Nephron (organoid): ENCODE measurements around the gene GLDC.

Experiments used
- H3K27ac Mint-ChIP-seq, 3 experiments: 2 replicates each; pipeline ENCODE4 v1.8.0; 2020; ENCODE audit warnings: mixed read lengths in 3 of 3, mild to moderate bottlenecking in 2 of 3, moderate library complexity in 1 of 3
- H3K27me3 Mint-ChIP-seq: 2 replicates; pipeline ENCODE4 v1.8.0; 2021; ENCODE audit warnings: low read depth, mild to moderate bottlenecking, moderate library complexity, mixed read lengths
- H3K36me3 Mint-ChIP-seq: 2 replicates; pipeline ENCODE4 v1.8.0; 2020; ENCODE audit warnings: low read depth, mixed read lengths
- H3K4me1 Mint-ChIP-seq: 2 replicates; pipeline ENCODE4 v1.8.0; 2020; ENCODE audit warnings: mixed read lengths
- H3K4me3 Mint-ChIP-seq, 3 experiments: 2 replicates each; pipeline ENCODE4 v1.8.0; 2020; ENCODE audit warnings: mild to moderate bottlenecking in 3 of 3, mixed read lengths in 3 of 3, moderate library complexity in 2 of 3
- H3K9me3 Mint-ChIP-seq: 2 replicates; pipeline ENCODE4 v1.8.0; 2020; ENCODE audit warnings: mixed read lengths
- TF ChIP-seq, protein P1 (sequence below), 3 experiments: fragments of 200-600 bp; sonication (generic); IDR thresholded peaks; one replicate each; pipeline ENCODE4 v1.5.0; 2021; ENCODE audit warnings: antibody characterized with exemption in 3 of 3; ENCODE audit not compliant: unreplicated experiment in 3 of 3

GLDC gene

DNA sequence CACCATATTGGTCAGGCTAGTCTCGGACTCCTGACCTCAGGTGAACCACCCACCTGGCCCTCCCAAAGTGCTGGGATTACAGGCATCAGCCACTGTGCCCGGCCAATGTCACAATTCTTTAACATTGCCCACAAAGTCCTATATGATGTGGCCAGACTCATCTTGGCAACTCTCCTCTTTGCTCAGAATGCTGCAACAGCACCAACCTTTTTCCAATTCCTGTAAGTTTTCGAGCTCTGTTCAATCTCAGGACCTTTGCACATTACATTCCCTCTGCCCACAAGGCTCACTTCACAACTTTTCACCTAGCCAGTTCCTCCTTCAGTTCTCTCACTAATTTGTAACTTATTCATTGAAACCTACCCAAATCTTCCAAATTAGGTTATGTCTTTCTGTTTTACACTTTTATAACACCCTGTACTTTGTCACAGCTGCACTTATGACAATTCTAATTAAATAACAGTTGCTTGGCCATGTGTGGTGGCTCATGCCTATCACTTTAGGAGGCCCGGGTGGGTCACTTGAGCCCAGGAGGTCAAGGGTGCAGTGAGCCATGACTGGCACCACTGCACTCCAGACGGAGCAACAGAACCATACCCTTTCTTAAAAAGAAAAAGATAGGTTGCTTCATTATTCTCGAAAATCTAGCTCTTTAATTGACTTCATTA, 30.9 kb upstream of the GLDC start:
- no peaks in the 10 kb centered on the region for H3K36me3 Mint-ChIP-seq
- H3K9me3 Mint-ChIP-seq, result no peaks in the 10 kb centered on the region
- TF ChIP-seq, protein P1, sequence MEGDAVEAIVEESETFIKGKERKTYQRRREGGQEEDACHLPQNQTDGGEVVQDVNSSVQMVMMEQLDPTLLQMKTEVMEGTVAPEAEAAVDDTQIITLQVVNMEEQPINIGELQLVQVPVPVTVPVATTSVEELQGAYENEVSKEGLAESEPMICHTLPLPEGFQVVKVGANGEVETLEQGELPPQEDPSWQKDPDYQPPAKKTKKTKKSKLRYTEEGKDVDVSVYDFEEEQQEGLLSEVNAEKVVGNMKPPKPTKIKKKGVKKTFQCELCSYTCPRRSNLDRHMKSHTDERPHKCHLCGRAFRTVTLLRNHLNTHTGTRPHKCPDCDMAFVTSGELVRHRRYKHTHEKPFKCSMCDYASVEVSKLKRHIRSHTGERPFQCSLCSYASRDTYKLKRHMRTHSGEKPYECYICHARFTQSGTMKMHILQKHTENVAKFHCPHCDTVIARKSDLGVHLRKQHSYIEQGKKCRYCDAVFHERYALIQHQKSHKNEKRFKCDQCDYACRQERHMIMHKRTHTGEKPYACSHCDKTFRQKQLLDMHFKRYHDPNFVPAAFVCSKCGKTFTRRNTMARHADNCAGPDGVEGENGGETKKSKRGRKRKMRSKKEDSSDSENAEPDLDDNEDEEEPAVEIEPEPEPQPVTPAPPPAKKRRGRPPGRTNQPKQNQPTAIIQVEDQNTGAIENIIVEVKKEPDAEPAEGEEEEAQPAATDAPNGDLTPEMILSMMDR (IDR thresholded peaks at IDR 0.05; ENCODE audit: unreplicated experiment in 3 of 3), result no peak
- no peak overlapping the region for H3K4me3 Mint-ChIP-seq
- H3K27me3 Mint-ChIP-seq, result peaks cover 7% of the 10 kb centered on the region
- H3K27ac Mint-ChIP-seq, result no peak overlapping the region
- H3K4me1 Mint-ChIP-seq, result peaks cover 5% of the 10 kb centered on the region

DNA sequence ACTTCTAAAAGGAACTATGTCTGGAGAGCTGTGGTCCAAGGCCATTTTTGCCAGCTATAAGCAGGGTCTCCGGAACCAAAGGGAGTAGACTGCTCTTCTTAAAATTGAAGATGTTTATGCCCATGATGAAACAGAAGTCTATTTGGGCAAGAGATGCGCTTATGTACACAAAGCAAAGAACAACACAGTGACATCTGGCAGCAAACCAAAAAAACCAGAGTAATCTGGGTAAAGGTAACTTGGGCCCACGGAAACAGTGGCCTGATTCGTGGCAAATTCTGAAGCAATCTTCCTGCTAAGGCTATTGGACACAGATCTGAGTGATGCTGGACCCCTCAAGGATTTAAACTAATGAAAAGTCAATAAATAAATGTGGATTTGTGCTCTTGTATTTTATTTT, 29.7 kb upstream of the GLDC start:
- Mint-ChIP-seq H3K4me1 (peaks cover under 1% of the 10 kb centered on the region), H3K36me3 (no peaks in the 10 kb centered on the region), H3K27me3 (peaks cover 7% of the 10 kb centered on the region)

DNA sequence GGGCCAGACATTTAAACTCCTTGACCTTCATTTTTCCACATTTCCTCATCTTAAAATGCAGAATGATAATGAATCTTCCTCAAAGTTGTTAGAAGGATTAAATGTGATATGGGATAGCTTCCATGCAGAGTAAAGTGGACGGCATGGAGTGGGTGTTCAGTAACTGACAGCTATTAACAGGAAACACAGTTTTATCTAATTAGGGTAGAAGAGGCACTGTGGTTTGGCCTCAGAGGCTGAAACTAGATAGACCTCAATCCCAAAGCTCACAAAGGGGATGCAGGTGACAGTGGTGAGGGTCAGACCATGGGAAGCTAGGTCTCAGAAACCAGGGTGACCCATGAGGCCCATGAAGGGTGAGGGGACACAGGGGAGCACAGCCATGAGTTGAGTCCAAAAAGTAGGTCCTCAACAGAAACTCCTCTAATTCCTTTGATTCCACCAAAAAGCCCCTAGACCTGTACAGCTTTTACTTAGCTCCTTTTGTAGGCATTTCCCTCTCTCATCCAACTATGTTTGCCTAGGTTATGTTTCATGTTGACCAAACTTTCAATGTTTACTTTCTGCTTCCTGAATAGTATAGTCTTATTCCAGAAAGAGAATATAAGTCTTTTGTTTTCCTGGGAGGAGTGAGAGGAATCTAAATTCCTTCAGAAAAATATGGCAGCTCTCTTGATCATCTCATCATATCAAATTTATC, 27.9 kb upstream of the GLDC start:
- TF ChIP-seq, protein P1 (IDR thresholded peaks at IDR 0.05; ENCODE audit: unreplicated experiment in 3 of 3), result no peak
- no peaks in the 10 kb centered on the region for H3K36me3 Mint-ChIP-seq
- H3K27ac Mint-ChIP-seq, result no peak overlapping the region
- no peaks in the 10 kb centered on the region for H3K9me3 Mint-ChIP-seq
- peaks cover 7% of the 10 kb centered on the region for H3K27me3 Mint-ChIP-seq
- no peaks in the 10 kb centered on the region for H3K4me1 Mint-ChIP-seq
- H3K4me3 Mint-ChIP-seq, result no peak overlapping the region

More for the DNA sequence above, 29.7 kb upstream of the GLDC start:
- no peak overlapping the region for H3K27ac Mint-ChIP-seq
- TF ChIP-seq, protein P1 (IDR thresholded peaks at IDR 0.05; ENCODE audit: unreplicated experiment in 3 of 3), result no peak
- H3K4me3 Mint-ChIP-seq, result no peak overlapping the region
- H3K9me3 Mint-ChIP-seq, result no peaks in the 10 kb centered on the region

DNA sequence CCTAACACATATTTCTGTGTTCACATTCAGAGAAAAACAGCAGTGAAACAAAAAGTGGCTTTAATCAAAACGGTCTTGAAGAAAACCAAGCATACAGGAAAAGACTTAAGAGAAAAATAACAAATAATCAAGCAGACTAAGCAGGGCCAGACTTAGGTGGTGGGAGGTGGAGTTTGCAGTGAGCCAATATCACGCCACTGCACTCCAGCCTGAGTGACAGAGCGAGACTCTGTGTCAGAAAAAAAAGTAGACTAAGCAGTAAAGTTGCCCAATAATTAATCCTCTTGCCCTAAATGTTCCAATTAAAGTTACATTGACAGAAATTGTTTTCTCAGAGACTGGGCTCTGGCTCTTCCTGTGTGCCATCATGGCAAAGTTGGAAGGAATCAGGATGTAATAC, 26.6 kb upstream of the GLDC start:
- H3K36me3 Mint-ChIP-seq, result no peaks in the 10 kb centered on the region
- H3K9me3 Mint-ChIP-seq, result no peaks in the 10 kb centered on the region
- peaks cover 7% of the 10 kb centered on the region for H3K27me3 Mint-ChIP-seq
- H3K4me3 Mint-ChIP-seq, result no peak overlapping the region
- H3K4me1 Mint-ChIP-seq, result no peaks in the 10 kb centered on the region
- TF ChIP-seq, protein P1 (IDR thresholded peaks at IDR 0.05; ENCODE audit: unreplicated experiment in 3 of 3), result no peak
- H3K27ac Mint-ChIP-seq, result no peak overlapping the region

DNA sequence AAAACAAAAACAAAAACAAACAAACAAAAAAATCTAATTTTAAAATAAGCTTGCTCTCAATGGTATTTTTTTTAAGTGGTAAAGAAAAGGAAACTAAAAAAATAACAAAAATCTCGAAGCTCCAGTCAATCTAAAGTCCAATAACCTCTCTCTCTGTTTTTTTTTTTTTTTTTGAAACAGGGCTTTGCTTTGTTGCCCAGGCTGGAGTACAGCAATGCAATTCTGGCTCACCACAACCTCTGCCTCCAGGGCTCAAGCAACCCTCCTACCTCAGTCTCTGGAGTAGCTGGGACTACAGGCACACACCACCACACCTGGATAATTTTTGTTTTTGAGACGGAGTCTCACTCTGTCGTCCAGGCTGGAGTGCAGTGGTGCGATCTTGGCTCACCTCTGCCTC, 25.9 kb upstream of the GLDC start:
- Mint-ChIP-seq H3K27ac (no peak overlapping the region), H3K4me3 (no peak overlapping the region), H3K36me3 (no peaks in the 10 kb centered on the region), H3K9me3 (no peaks in the 10 kb centered on the region), H3K4me1 (no peaks in the 10 kb centered on the region), H3K27me3 (peaks cover 7% of the 10 kb centered on the region)
- TF ChIP-seq, protein P1 (IDR thresholded peaks at IDR 0.05; ENCODE audit: unreplicated experiment in 3 of 3), result no peak

DNA sequence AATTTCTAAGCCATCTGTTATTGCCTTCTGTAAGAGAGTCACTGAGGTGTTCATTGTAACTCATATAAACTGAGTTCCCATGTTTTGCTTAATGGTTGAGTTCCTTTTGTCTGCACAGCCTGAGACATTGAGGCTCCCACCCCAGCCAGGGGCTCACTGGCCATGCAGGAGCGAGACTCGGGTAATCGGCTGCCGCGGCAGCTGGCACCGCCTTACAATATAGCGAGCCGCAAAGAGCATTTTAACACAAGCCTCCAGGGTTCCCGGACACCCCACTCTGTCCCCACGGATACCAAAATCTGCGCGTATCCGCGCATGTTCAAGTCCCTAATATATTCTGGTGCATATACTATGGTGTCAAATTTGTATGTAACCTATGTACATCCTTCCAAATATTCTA, 24.4 kb upstream of the GLDC start:
- TF ChIP-seq, protein P1 (IDR thresholded peaks at IDR 0.05; ENCODE audit: unreplicated experiment in 3 of 3), result no peak
- peaks cover 7% of the 10 kb centered on the region for H3K27me3 Mint-ChIP-seq

More for the DNA sequence above, 24.4 kb upstream of the GLDC start:
- no peaks in the 10 kb centered on the region for H3K9me3 Mint-ChIP-seq
- no peak overlapping the region for H3K27ac Mint-ChIP-seq
- H3K36me3 Mint-ChIP-seq, result no peaks in the 10 kb centered on the region
- no peak overlapping the region for H3K4me3 Mint-ChIP-seq
- no peaks in the 10 kb centered on the region for H3K4me1 Mint-ChIP-seq
